GM12891 (cell line): ENCODE measurements around the gene ACER2.

Source experiments
- DNase-seq: peaks from one replicate; pipeline ENCODE4 v3.0.0; 2011; ENCODE audit warnings: low spot score; ENCODE audit not compliant: insufficient read length
- FAIRE-seq: peaks from 2 replicates; lab custom pipeline; 2011; peaks lifted over from hg19 to GRCh38; lab: Jason Lieb, UNC
- PAX5 ChIP-seq: IDR thresholded peaks from 2 replicates; pipeline ENCODE4 v1.6.1; 2011; ENCODE audit warnings: low read length, moderate library complexity, mild to moderate bottlenecking; ENCODE audit not compliant: insufficient read depth, severe bottlenecking
- POLR2A ChIP-seq: IDR thresholded peaks from 2 replicates; pipeline ENCODE4 v1.6.1; 2011; ENCODE audit warnings: low read depth, low read length, control low read depth
- POLR2AphosphoS5 ChIP-seq: IDR thresholded peaks from 2 replicates; pipeline ENCODE4 v1.6.1; 2011; ENCODE audit warnings: low read depth, low read length, control low read depth
- POU2F2 ChIP-seq: IDR thresholded peaks from 2 replicates; pipeline ENCODE4 v1.6.1; 2011; ENCODE audit warnings: low read depth, mild to moderate bottlenecking, control low read depth, low read length, moderate library complexity
- SPI1 ChIP-seq: IDR thresholded peaks from 2 replicates; pipeline ENCODE4 v1.6.1; 2011; ENCODE audit warnings: low read depth, low read length, control low read depth
- TAF1 ChIP-seq: IDR thresholded peaks from 2 replicates; pipeline ENCODE4 v1.6.1; 2011; ENCODE audit warnings: low read depth, low read length, control low read depth

ACER2 gene

DNA sequence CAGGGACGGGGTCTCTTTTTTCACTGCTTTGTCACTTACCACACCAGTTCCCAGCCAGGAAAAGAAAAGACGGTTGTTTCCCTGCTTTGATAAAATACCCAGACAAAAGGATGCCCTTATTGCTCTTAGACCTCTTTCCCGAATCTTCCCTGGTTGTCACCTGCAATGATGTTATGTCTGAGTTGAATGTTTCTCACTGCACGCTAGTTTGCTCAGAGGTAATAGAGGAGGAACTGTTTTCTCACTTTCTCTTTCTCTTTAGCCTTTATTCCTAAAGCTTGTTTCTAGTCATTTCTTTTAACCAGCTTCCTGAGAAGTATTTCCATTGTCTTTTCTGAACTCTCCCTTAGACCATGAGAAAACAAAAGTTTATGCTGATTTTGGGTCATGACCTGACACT is 32.9 kb downstream of the ACER2 start:
- DNase-seq (no peak), FAIRE-seq (peak; percentile 23)

DNA sequence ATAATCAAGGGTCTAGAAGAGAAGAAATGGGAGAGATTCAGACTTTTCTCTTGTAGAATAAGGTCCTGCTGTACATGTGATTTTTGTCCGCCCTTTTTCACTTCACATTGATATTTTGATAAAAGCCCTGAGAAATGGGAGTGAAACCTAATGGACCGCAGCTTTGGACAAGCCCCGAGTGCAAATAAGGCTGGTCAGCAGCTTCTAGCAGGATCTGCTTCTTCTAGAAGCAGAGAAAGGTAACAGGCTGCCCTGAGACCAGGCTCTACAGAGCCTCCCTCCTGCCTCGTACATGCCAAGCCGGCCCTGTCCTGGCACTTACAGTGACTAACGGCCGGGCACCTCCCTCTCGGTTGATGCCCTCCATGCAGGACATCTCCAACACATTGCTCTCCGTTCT is 33.4 kb downstream of the ACER2 start:
- FAIRE-seq (peak; percentile 23), DNase-seq (no peak)
- no peak for TF ChIP-seq TAF1
- TF ChIP-seq POLR2A = no peak
- no peak for TF ChIP-seq POLR2AphosphoS5
- TF ChIP-seq SPI1 = no peak
- no peak for TF ChIP-seq POU2F2
- TF ChIP-seq PAX5 = no peak

More for the DNA sequence above, 32.9 kb downstream of the ACER2 start:
- no peak for TF ChIP-seq POLR2A
- TF ChIP-seq TAF1 = no peak
- no peak for TF ChIP-seq POLR2AphosphoS5
- no peak for TF ChIP-seq POU2F2
- TF ChIP-seq PAX5 = no peak
- TF ChIP-seq SPI1 = no peak

DNA sequence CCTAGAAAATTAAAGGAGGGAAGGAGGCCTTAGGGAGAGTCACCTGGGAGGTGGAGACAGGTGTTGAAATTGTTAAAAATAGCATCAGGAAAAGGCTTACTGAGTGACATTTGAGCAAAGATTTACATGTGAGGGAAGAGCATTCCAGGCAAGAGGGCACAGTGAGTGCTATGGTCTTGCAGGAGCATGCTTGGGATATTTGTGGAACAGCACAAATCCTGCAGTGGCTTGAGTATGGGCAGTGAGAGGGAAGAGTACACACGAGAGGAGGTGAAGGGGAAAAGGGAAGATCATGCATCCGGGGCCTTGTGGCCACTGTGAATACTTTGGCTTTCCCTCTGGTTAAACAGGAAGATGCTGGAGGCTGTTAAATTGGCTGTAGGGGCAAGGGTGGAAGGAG is 36.6 kb downstream of the ACER2 start:
- TF ChIP-seq TAF1 = no peak
- no peak for DNase-seq
- no peak for FAIRE-seq

DNA sequence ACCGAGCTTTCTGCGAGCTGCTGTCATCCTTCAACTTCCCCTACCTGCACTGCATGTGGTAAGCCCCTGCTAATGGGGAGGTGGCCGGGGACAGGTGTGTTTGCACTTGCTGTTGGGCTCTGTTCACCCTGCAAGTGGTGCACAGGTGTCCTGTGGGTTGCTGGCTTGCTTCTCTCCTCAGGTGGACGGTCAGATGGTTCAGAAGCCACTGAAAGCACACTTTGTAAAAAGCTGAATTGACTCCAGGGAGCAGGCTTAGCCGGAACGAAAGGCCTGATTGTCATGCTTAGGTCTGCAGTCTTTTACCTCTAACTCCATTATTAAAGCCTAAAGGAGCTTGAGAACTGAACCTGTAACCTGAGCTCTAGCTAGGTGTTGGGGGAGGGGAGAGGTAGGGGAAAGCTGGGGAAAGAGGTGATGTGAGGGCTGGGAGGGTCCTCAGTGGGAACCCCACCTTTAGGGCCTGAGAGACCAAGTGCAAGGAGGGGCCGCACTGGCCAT is 37.6 kb downstream of the ACER2 start:
- FAIRE-seq (no peak), DNase-seq (no peak)
- no peak for TF ChIP-seq PAX5
- TF ChIP-seq TAF1 = no peak
- TF ChIP-seq POU2F2 = no peak
- TF ChIP-seq POLR2A = no peak
- no peak for TF ChIP-seq SPI1
- TF ChIP-seq POLR2AphosphoS5 = no peak

DNA sequence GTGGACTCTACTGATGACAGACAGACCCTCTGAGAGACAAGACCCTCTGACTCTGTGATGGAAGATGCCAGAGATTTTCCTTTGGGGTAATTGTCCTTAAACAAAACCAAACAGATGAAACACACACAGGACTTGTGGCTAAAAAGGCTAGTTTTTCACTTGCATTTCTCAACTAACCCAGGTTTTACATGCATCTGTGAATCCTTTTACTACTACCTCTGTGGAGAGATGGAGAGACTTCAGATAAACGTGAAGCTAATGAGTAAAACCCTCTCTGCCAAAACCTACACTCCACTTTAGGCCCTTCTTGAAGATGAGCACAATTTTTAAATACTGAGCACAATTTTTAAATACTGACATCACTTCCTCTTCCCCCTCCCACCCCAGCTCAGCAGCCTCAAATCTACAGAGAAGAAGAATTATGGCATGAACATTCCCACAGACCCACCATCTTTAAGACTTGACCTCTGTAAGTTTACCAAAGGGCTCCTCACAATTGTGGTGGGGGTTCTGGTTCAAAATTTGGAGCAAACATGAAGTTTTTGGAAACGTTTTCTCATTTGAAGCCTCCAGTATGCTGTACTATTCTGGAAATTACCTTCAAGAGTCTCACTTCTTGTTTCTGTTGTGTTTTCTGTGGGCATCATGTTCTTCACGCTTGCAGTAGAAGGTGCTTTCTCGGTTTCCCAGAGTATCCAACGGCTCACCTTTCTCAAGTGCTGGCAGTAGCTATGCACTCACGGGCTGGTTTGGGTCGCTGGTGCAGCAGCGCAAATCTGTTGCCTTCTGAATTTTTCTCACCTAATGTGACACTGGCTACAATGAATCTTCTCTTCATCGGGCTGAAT is 42.7 kb downstream of the ACER2 start:
- no peak for DNase-seq
- TF ChIP-seq SPI1 (peak; percentile 91), POU2F2 (no peak)
- peak; percentile 95 for FAIRE-seq

DNA sequence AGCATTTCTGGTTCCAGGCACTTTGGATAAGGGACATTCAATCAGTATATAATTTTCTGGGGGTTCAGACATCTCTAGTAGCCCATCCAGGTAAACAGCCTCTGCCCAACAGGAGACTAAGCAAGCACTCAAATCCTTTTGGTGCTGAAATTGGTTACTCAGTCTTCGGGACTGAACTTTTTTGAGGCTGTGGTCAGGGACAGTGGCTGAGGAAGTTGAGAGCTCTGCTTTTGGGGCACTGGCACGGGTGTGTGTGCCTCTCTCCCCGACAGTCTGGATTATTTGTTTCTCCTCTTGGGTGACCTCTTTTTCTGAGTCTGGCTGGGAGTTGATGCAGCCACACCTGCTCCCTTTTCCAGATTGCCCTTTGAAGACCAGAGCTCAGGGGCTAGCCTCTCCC is 47.6 kb downstream of the ACER2 start:
- FAIRE-seq (no peak), DNase-seq (no peak)
- TF ChIP-seq TAF1 (no peak), PAX5 (no peak), POLR2A (no peak), SPI1 (no peak), POU2F2 (no peak), POLR2AphosphoS5 (no peak)

DNA sequence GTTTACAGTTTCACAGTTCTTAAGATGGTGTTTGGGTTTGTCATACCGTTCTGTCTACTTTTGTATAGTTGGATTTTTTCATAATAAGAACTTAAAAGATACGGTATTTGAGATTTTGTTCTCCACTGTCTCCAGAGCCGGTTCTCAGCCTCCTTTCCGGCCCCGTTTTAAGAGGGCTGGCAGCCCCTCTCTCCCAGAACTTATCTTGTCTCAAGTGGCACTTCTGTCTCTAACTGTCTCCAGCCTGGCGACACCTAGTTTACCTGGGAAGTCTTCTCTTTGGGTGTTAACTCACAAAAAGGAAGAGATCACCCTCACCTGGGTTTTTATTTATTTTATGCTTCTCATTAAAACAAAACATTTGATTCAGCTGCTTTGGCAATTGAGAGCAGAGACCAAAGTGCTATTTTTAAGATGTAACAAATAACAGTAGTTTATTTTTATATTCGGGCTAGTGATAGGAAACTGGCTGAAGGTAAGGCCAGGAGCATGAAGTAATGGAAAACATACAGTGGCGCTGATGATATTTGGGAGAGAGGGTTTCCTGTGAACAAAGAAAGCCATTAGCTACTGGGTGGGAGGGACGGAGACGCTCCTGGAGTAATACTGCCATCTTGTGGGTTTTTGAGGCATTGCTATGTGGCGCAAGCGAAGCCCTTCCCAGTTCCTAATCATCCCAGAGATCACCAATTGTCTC is 48.3 kb downstream of the ACER2 start:
- FAIRE-seq (peak; percentile 92), DNase-seq (peak; percentile 42)
- TF ChIP-seq POLR2A (no peak), SPI1 (no peak), POU2F2 (no peak), PAX5 (no peak), POLR2AphosphoS5 (no peak), TAF1 (no peak)

DNA sequence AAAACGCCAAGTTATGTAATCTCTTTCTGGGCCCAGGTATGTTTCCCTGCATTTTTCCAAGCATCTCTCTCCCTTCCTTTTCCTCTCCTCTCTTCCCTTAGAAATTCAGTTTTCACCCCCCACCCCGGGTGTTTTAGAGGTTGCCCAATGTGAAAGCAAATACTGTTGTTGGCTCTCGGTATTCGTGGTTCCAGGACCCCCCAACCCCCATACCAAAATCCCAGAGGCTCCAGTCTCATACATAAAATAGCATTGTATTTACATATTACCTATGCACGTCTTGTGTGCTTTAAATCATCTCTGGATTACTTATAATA is 48.8 kb downstream of the ACER2 start:
- TF ChIP-seq PAX5 (no peak), POLR2A (no peak)
- DNase-seq (no peak), FAIRE-seq (no peak)

DNA sequence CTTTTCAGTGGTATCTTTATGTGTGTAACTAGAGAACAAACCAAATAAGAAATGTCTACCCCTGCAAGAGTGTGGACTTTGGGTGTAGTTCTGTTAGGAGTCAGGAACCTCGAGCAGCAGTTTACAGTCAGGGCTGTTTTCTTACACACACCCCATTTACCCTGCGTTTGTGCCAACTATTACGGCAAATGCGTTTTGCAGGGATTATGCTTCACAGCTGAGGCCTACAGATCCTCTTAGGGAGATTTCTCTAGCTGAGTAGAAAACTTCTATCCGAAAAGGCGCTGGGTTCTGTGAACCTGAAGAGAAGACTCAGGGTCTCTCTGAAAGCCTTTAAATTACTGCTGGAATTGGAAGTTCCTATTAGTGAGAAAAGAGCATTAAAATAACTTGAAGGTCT is 51.4 kb downstream of the ACER2 start:
- no peak for TF ChIP-seq POLR2A
- no peak for TF ChIP-seq POLR2AphosphoS5
- TF ChIP-seq TAF1 = no peak
- no peak for TF ChIP-seq PAX5
- no peak for TF ChIP-seq POU2F2
- TF ChIP-seq SPI1 = no peak
- no peak for FAIRE-seq

DNA sequence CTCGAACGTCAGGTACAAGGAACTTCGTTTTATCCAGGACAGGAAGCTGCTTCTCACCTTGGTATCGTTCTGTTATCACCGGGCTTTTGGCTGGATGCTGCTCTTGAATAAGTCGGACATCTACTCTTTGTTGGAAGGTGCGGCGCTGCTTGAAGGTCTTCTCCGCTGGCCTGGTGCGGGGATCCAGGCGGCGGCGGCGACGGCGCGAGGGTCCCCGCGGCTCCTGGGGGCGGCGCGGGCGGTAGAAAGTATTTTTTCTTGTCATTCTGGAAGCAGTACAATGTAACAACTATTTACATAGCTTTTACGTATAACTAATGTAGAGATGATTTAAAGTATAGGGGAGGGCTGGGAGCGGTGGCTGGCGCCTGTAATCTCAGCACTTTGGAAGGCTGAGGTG is 52.3 kb downstream of the ACER2 start:
- no peak for FAIRE-seq

More for the DNA sequence above, 51.4 kb downstream of the ACER2 start:
- DNase-seq = no peak

More for the DNA sequence above, 52.3 kb downstream of the ACER2 start:
- DNase-seq = no peak
- TF ChIP-seq POU2F2 (no peak), PAX5 (no peak), POLR2AphosphoS5 (no peak), SPI1 (no peak), POLR2A (no peak), TAF1 (no peak)
